DOHH2 (cell line): ENCODE data around the gene CNTN4.

ENCODE experiments used
- EZH2phosphoT487 ChIP-seq: fragments of 200-600 bp; sonication (generic); IDR thresholded peaks from 2 replicates; pipeline ENCODE4 v1.6.1; 2017; ENCODE audit warnings: borderline replicate concordance, mild to moderate bottlenecking, antibody characterized with exemption, low read length, moderate library complexity, mixed read lengths
- TF ChIP-seq, protein P1 (sequence below): fragments of 200-600 bp; sonication (generic); IDR thresholded peaks from one replicate; pipeline ENCODE4 v1.5.1; 2014; ENCODE audit warnings: antibody characterized with exemption, mild to moderate bottlenecking, low read depth, low read length; ENCODE audit not compliant: poor library complexity, severe bottlenecking

DNA sequence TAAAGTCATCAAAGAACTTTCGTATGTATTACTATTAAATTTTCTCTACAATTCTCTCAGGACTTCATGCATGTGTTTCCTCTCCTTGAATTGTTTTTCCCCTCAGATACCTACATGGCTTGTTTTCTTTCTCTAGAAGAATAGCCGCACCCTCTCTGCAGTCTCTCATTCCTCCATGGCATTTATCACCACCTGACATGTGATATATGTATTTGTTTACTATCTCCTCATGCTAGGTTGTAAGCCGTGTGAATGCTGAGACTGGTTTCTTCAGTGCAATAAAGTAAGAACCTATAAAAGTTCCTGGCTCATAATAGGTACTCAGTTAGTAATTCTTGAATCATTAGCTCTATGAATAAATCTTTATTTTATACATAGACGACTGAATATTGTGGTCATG lies 149.2 kb downstream of the CNTN4 start:
- TF ChIP-seq, protein P1, sequence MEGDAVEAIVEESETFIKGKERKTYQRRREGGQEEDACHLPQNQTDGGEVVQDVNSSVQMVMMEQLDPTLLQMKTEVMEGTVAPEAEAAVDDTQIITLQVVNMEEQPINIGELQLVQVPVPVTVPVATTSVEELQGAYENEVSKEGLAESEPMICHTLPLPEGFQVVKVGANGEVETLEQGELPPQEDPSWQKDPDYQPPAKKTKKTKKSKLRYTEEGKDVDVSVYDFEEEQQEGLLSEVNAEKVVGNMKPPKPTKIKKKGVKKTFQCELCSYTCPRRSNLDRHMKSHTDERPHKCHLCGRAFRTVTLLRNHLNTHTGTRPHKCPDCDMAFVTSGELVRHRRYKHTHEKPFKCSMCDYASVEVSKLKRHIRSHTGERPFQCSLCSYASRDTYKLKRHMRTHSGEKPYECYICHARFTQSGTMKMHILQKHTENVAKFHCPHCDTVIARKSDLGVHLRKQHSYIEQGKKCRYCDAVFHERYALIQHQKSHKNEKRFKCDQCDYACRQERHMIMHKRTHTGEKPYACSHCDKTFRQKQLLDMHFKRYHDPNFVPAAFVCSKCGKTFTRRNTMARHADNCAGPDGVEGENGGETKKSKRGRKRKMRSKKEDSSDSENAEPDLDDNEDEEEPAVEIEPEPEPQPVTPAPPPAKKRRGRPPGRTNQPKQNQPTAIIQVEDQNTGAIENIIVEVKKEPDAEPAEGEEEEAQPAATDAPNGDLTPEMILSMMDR, result no peak
- no peak for TF ChIP-seq EZH2phosphoT487
